SK-N-MC (cell line): Measurements from ENCODE around the gene CHD9.
"Not testable (repeated sequence)": the region's sequence is repeated elsewhere in the genome, so short reads cannot be mapped to it uniquely, and the experiment has no call there.

ENCODE experiments used
- FOXP2 ChIP-seq: optimal IDR thresholded peaks from 2 replicates; pipeline ENCODE3; 2011; ENCODE audit warnings: mild to moderate bottlenecking, moderate library complexity; ENCODE audit not compliant: insufficient read depth; ENCODE audit errors: extremely low read length, control extremely low read depth
- POLR2AphosphoS5 ChIP-seq: IDR thresholded peaks from 2 replicates; pipeline ENCODE4 v1.6.1; 2012; ENCODE audit warnings: mild to moderate bottlenecking, low read depth, low read length, borderline replicate concordance

DNA sequence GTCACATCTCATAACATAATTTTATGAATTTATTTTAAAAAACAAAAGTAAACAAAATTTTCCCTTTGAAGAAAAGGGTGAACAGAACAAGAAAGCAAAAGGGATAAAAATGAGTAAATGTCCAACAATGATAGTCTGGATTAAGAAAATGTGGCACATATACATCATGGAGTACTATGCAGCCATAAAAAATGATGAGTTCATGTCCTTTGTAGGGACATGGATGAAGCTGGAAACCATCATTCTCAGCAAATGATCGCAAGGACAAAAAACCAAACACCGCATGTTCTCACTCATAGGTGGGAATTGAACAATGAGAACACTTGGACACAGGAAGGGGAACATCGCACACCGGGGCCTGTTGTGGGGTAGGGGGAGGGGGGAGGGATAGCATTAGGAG is 3.5 kb upstream of the CHD9 start:
- TF ChIP-seq FOXP2, POLR2AphosphoS5: not testable (repeated sequence)
